ENCODE measurements around the gene GOLPH3L.
"Not testable (repeated sequence)": the region's sequence is repeated elsewhere in the genome, so short reads cannot be mapped to it uniquely, and the experiment has no call there.

Gene GOLPH3L

GRCh38 chr1:150613061-150613920 is 83.7 kb downstream of the GOLPH3L start:
- FAIRE-seq = peak; percentile 58

DNA sequence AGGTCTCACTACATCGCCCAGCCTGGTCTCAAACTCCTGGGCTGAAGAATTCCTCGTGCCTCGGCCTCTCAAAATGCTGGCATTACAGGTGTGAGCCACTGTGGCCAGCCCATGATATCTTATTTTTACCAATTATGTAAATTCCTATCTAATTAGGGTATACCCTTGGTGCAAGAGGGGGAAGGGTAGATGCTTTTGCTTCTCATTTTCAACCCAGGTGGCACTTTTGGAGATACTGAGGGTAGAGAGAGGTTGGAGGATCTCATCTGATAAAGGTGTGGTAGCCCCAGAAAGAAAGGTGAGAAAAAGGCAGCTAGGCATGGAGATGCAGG is 85.0 kb downstream of the GOLPH3L start:
- no peak for FAIRE-seq

- no peak for FAIRE-seq
These were observed 86.4 kb downstream of the GOLPH3L start for GRCh38 chr1:150610576-150610975.

DNA sequence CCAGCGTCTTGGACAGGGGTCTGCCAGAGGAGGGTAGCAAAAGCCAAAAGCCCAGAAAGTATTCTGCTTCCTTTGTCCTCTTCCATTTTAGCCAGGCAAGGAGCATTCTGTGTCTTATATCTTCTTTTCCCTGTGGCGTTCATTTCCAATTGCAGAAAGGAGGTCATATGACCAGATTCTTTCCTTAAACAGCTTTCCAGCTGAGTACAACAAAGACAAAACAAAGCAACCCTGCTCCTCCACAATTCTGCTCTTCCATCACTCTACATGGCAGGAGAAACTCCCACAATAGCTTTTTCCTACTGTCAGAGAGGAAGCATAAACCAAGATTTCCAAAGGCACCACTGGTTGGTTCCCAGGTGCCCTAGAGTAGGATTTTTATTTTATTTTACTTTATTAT is 87.2 kb downstream of the GOLPH3L start:
- FAIRE-seq = no peak

DNA sequence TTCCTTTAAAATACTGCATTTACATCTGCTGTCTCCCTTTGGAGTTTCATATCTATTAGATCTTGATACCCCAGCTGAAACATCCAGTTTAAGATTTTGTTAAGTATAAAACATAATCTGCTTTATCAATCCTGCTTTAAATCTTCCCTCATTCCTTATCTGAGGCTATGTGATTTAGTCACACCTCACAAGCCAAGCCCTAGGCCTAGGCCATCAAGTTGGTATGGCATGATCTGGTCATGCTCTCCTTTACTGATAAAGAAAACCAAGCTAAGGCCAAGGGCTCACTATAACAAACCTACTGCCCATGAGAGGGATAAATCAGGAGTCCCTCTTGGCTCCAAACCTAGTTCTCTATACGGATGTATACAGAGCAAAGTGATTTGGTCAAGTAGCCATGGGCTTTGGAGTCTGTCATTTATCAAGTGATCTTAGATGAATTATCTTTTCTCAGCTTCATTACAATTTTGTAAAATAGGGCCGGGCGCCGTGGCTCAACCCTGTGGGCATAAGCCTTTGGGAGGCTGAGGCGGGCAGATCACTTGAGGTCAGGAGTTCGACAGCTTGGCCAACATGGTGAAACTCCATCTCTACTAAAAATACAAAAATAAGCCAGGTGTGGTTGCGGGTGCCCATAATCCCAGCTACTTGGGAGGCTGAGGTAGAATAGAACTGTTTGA is 90.4 kb downstream of the GOLPH3L start:
- no peak for FAIRE-seq

- FAIRE-seq = not testable (repeated sequence)
These were observed 91.6 kb downstream of the GOLPH3L start for GRCh38 chr1:150605451-150605731.

DNA sequence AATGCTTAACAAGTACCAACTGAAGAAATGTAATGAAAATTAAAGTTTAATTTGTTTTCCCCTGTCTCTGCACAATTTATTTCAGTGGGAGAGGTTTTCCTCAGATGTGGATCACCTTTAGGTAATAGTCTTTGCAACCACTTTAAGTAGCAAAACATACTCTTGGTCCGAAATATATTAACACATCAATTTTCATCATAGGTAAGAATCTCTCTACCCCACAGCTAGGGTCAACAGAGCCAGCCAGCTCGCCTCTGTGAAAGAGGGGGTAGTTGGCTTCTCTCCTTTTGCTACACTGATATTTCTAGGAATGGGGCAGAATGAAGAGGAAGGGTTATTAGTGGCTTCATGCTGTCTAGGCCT is 92.7 kb downstream of the GOLPH3L start:
- no peak for FAIRE-seq

GRCh38 chr1:150603711-150604110 is 93.2 kb downstream of the GOLPH3L start:
- FAIRE-seq = no peak

- FAIRE-seq = not testable (repeated sequence)
These were observed 94.6 kb downstream of the GOLPH3L start for GRCh38 chr1:150602372-150602771.

DNA sequence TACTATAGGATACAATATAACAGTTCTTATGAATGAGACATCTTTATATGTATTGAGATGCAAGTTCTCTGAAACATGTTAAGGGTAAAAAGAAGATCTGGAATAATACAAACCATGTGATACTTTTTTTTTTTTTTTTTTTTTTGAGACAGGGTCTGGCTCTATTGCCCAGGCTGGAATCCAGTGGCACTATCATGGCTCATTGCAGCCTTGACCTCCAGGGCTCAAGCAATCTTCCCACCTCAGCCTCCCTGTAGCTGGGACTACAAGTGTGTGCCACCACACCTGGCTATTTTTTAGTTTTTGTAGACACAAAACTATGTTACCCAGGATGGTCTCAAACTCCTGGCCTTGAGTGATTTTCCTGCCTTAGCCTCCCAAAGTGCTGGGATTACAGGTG is 95.4 kb downstream of the GOLPH3L start:
- no peak for FAIRE-seq

GRCh38 chr1:150598346-150598745 is 98.6 kb downstream of the GOLPH3L start:
- FAIRE-seq = not testable (repeated sequence)

- no peak for FAIRE-seq
These were observed 100.0 kb downstream of the GOLPH3L start for GRCh38 chr1:150596976-150597375.
